GM18907 (cell line): ENCODE results near the gene MFAP2.
"Not testable (repeated sequence)": the region's sequence is repeated elsewhere in the genome, so short reads cannot be mapped to it uniquely, and the experiment has no call there.

Source experiments
- ATAC-seq: cut with Tn5 transposase; IDR thresholded peaks from one replicate; pipeline ENCODE4 v1.9.1; 2021; ENCODE audit warnings: mild to moderate bottlenecking, moderate library complexity; ENCODE audit not compliant: unreplicated experiment

Gene MFAP2

DNA sequence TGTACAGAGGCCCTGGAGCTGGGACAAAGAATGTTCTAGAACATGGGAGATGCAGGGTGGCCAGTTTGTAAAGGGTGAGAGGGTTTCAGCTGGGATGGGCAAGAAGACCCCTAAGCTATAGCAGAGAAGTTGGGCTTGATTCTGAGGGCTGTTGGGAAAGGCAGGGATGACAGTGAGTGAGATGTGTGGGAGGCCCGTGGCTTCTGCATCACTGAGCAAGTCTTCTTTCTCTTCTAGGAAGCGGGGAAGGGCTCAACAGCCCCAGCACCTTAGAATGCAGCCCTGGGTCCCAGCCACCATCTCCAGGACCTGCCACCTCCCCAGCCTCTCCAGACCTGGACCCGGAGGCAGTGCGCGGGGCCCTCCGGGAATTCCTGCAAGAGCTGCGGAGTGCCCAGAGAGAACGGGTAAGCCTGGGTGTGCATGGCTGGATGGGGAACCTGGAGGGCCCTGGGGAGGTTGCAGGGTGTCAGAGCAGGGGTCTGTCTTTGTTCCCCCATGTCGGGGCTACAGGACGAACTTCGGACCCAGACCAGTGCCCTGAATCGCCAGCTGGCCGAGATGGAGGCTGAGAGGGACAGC lies 14.8 kb downstream of the MFAP2 start:
- no peak for ATAC-seq

DNA sequence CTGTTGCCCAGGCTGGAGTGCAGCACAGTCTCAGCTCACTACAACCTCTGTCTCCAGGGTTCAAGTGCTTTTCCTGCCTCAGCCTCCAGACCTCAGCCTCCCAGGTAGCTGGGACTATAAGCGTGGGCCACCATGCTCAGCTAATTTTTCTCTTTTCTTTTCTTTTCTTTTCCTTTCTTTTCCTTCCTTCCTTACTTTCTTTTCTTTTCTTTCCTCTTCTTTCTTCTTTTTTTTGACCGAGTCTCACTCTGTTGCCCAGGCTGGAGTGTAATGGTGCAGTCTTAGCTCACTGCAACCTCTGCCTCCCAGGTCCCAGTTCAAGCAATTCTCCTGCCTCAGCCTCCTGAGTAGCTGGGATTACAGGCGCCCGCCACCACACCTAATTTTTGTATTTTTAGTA lies 16.3 kb downstream of the MFAP2 start:
- not testable (repeated sequence) for ATAC-seq

DNA sequence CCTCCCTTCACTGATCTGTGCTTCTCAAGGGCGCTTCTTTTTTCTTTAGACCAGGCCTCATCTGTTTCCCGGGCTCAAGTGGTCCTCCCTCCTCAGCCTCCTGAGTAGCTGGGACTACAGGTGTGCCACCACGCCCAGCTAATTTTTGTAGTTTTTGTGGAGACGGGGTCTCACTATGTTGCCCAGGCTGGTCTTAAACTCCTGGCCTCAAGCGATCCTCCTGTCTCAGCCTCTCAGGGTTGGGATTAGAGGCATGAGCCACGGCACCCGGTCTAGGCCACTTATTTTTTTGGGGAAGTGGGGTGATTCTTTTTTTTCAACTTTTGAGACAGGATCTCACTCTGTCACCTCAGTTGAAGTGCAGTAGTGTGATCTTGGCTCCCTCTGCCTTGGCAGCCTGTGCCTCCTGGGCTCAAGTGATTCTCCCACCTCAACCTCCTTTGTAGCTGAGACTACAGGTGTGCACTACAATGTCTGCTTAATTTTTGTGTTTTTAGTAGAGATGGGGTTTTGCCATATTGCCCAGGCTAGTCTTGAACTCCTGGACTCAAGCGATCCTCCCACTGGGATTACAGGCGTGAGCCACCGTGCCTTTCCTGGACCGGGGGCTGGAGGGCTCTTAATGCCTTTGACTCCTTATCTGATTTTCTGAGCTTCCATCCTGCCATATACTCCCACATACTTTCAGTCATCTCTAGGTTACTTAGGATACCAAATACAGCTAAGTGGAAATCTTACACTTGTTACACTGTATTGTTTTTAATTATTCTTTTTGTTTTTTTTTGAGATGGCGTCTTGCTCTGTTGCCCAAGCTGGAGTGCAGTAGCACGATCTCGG lies 18.9 kb downstream of the MFAP2 start:
- no peak for ATAC-seq

DNA sequence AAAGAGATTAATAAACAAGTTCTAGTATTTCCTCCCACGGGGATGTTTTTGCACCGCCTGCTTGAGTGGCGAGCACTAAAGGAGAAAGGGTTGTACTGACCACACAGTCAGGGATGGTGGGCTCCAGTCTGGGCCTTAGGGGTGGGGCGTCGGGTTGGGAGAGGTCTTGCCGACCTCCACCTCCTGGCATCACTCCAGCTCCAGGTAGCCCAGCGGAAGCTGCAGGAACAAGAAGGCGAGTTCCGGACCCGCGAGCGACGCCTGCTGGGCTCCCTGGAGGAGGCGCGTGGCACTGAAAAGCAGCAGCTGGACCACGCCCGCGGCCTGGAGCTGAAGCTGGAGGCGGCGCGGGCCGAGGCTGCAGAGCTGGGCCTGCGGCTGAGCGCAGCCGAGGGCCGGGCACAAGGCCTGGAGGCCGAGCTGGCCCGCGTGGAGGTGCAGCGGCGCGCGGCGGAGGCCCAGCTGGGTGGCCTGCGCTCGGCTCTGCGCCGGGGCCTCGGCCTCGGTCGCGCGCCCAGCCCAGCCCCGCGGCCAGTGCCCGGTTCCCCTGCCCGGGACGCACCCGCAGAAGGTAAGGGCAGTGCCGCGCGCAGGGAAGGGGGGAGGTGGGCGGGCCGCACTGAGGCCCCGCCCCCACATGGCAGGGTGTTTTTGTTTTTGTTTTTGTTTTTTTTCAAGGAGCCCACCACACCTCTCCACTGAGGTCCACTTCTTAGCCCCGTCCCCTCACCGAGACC lies 19.7 kb downstream of the MFAP2 start:
- ATAC-seq: peak; percentile 83

DNA sequence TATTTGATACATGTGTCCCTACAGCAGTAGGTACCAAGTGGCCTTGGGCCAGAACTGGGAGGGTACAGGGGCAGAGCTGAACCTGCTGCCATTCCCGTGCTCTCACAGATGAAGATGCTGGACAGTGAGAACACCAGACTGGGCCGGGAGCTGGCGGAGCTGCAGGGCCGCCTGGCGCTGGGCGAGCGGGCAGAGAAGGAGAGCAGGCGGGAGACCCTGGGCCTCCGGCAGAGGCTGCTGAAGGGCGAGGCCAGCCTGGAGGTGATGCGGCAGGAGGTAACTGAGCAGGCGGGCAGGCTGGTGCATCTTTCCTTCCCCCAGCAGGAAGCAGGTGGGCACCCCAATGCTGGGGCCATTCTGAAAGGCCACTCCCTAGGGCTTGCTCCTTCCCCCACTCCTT lies 21.9 kb downstream of the MFAP2 start:
- ATAC-seq: no peak

DNA sequence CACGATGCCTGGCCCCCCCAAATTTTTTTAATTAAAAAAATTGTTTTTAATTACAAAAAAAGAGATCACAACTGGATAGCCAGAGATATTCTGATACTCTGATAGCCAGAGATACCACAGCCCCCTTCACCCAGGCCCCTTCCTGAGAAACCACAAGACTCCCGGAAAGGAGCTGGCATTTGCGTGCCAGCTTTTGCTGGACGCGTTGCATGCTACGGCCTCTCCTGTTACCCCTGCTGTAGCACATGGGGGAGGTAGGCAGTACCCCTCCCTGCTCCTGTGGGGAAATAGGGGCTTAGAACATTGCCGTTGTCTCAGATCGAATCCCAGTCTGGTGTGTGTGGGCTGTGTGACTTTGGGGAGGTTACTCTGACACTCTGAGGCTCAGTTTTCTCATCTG lies 22.7 kb downstream of the MFAP2 start:
- no peak for ATAC-seq

DNA sequence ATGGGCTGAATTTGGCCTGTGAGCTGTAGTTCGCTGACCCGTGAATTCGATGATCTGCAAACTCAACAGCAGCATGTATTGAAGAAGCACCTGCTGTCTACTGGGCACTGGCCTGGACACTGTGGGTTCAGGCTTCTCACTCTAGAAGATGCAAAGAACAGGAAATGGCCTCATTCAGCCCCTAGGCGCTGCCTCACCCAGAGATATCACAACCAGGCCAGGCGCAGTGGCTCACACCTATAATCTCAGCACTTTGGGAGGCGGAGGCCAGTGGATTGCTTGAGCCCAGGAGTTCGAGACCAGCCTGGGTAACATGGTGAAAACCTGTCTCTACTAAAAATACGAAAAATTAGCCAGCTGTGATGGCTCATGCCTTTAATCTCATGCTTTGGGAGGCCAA lies 23.6 kb downstream of the MFAP2 start:
- ATAC-seq: no peak

DNA sequence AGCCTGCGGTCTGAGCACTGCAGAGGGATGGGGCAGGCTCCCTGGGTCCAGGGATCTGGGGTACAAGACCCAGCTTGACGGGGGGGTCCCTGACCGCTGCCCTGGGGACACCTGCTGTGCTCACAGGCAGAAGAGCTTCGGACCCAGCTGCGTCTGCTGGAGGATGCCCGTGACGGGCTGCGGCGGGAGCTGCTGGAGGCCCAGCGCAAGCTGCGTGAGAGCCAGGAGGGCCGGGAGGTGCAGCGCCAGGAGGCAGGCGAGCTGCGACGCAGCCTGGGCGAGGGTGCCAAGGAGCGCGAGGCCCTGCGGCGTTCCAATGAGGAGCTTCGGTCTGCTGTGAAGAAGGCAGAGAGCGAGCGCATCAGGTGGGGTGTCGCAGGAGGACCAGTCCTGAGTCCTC lies 25.2 kb downstream of the MFAP2 start:
- no peak for ATAC-seq

DNA sequence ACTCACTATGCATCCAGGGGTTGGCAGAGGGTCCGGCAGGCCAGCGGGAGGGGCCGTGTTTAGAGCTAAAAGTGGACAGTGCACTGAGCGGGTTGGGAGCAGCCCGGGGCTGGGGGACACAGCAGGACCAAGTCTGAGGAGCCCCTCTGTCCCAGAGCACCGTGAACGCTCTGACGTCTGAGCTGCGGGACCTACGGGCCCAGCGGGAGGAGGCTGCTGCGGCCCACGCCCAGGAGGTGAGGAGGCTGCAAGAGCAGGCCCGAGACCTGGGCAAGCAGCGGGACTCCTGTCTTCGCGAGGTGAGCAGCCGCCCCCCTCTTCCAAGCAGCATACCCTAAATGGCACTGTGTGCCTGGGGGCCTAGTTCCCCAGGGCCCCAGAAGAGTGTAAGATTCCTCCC lies 25.8 kb downstream of the MFAP2 start:
- no peak for ATAC-seq

DNA sequence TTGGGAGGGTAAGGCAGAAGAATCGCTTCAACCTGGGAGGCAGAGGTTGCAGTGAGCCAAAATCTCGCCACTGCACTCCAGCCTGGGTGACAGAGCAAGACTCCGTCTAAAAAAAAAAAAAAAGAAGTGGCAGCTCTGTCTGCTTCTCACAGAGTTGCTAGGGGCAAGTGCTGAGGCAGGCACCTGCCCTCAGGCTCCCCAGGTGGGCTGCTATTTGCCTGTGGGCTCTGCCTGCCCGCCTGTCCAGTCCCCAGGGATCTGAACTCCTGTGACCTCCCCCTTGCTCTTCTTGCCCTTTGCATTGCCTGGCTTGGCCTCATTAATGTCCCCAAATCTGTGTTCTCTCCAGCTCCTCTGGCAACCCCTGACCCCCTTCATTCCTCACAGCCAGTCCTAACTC lies 28.0 kb downstream of the MFAP2 start:
- ATAC-seq: not testable (repeated sequence)

DNA sequence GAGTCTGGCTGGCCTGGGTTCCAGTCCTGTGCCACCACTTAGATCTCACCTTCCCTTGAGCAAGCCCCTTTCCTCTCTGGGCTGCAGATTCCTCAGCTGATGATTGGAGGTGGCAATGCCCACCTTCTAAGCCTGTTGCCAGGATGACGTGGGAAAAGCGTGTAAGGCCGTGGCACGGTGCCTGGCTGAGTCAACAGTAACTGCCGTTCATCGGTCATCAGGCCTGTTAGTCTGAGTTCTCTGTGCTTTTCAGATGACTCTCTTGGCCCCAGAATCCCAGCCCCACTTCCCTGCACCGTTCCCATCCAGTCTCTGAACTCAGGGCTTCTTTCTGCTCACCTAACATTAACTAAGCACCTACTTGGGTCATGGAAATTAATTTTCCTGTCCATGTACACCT lies 31.4 kb downstream of the MFAP2 start:
- ATAC-seq: not testable (repeated sequence)

DNA sequence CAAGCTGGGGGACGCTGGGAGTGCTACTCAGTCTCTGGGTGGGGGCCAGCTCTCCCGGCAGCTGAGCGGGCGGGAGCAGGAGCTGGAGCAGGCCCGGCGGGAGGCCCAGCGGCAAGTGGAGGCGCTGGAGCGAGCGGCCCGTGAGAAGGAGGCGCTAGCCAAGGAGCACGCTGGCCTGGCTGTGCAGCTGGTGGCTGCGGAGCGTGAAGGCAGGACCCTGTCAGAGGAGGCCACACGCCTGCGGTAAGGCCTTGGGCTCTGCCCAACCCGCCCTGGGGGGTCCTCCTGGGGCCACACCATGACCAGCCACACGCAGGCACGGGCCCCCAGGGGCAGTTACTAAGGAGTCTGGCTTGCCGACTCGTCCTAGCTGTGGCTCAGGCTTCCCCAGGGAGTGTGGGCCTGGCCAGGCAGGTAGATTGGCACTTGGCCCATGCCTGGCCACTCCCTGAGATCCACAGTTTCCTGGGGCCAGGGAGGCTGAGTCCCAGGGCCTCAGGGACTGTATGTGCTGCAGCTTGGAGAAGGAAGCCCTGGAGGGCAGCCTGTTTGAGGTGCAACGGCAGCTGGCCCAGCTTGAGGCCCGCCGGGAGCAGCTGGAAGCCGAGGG lies 32.0 kb downstream of the MFAP2 start:
- ATAC-seq: not testable (repeated sequence)

DNA sequence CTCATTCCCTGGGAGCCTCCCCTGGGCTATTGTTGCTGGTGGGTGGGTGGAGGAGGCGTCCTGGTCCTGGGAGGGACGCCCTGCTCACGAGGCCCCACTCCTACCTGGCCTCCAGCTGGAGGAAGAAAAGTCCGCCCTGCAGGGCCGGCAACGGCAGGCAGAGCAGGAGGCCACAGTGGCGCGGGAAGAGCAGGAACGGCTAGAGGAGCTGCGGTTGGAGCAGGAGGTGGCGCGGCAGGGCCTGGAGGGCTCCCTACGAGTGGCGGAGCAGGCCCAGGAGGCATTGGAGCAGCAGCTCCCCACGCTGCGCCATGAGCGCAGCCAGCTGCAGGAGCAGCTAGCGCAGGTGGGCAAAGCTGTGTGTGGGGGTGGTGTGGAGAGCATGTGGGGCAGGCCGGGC lies 33.8 kb downstream of the MFAP2 start:
- no peak for ATAC-seq

DNA sequence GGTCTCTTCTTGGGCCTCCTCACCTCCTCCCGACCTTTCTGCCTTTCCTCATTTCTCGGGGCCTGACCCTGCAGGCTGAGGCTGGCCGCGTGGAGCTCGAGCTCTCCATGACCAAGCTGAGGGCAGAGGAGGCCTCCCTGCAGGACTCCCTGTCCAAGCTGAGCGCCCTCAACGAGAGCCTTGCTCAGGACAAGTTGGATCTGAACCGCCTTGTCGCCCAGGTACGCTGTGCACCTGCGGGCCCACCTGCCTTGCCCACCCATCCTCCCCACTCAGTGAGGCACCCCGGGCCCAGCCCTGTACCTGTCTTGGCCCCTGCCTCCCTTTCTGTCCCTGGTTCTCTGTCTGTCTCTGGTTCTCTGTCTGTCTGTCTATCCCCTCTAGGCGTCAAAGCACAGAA lies 34.2 kb downstream of the MFAP2 start:
- not testable (repeated sequence) for ATAC-seq

DNA sequence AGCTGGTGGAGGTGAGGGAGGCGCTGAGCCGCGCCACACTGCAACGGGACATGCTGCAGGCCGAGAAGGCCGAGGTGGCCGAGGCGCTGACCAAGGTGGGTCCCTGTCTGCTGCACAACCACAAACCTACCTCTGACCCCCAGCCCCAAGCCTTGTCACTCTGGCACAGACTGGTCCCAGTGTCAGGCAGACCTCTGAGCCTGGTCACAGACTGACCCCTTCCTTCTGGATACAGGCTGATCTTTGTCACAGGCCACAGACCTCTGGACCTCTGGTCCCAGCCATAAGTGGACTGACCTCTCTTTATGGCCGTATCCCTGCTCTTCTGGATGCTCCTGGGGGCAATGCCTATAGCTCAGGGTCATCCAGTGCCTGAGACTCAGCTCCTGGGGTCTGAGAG lies 34.9 kb downstream of the MFAP2 start:
- ATAC-seq: not testable (repeated sequence)

DNA sequence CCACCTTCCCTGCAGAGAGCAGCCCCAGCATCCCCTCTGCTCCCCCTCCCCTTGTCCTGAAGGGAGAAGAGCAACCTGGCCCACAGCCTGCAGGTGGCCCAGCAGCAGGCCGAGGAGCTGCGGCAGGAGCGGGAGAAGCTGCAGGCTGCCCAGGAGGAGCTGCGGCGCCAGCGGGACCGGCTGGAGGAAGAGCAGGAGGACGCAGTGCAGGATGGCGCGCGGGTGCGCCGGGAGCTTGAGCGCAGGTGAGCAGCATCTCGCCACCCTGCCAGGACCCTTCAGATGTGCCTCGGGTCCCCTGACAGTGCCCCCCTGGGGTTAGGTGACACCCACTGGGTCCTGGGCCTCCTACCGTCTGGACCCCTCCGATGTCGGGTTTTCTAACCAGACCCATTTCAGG lies 36.4 kb downstream of the MFAP2 start:
- ATAC-seq: no peak

DNA sequence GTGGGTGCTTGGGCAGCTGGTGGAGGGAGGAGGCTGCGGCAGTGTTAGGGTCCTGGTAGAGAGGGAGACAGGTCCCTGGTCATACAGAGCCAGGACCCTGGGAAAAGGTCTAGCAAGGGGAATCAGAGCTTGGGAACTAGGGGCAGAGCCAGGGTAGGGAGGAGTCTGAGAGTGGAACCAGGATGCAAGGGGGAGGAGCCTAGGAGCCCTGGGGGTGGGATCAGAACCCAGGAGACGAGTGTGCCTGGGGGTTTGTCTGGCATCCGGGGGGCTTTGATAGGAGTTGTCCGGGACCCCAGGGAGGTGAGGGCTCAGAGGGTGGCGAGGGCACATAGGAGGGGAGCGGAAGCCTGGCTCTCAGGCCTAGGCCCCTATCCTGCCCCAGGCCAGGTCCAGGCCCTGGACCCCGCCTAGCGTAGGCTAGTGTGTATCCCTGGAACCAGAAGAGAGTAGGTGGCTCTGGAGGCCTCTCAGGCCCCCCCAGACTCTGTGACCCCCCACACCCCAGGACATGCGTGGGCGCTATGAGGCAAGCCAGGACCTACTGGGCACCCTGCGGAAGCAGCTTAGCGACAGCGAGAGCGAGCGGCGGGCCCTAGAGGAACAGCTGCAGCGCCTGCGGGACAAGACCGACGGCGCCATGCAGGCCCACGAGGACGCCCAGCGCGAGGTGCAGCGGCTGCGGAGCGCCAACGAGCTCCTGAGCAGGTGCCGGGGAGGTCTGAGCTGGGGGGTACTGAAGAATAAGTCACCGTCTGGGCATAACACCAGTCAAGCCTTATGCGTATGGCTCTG lies 40.8 kb downstream of the MFAP2 start:
- ATAC-seq: not testable (repeated sequence)

DNA sequence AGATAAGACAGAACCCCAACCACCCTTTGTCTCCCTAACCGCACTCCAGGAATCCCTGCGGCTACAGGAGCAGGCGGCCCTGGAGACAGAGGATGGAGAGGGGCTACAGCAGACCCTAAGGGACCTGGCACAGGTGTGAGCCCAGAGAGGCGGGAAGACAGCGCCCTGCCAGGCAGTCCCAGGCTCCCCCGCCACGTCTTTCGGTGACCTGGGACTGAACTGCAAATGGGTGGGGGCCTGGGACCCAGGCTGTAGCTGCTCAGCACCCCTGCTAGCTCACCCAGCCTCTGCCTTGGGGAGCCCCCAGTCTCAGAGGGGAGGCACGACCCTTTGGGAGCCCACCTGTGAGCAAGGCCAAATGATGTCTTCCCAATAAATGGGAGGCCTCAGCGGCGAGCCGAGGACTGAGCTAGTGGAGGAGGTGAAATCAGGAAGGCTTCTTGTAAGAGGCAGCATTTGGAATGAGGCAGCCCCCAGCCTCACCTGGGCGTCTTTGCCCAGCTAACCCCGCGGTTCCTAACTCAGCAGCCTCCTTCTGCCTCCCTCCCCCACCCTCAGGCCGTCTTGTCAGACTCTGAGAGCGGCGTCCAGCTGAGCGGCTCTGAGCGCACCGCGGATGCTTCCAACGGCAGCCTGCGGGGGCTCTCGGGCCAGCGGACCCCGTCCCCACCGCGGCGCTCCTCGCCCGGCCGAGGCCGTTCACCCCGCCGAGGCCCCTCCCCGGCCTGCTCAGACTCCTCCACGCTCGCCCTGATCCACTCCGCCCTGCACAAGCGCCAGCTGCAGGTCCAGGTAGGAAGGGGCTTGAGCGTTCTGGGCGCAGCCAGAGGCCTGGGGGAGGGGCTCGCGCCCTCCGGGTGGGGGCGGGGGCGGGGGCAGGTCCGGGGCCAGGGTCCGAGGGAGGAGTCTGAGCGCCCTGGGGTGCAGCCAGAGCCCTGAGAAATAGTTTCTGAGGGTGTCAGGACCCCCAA lies 41.8 kb downstream of the MFAP2 start:
- ATAC-seq: no peak

DNA sequence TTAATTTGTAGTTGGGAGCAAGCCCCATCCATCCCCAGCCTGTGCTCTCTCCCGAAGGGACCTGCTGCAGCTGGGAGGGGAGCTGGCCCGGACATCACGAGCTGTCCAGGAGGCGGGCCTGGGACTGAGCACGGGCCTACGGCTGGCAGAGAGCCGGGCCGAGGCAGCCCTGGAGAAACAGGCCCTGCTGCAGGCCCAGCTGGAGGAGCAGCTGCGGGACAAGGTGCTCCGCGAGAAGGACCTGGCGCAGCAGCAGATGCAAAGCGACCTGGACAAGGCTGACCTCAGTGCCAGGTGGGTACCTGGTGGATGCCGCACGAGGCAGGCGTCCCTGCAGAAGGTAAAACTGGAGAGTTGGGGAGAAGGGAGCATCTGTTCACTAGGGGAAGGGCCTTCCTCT lies 43.8 kb downstream of the MFAP2 start:
- not testable (repeated sequence) for ATAC-seq

DNA sequence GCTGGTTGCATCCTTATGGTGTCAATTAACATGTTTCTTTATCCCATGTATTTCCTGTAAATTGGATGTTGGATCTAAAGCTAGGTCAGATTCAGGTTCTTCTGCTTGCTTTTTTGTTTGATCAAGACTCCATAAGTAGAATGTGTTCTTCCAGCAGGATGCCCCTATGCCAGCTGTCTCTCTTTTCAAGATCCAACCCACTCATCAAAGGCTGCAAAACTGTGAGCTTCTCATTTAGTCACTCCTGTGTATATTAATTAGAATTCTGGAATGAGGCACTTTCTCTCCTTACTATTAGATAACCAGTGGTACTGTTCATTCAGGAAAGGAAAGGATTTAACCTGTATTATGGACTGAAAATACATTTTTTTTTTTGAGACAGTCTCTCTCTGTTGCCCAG lies 46.5 kb downstream of the MFAP2 start:
- ATAC-seq: not testable (repeated sequence)
